Activated T-cell treated with anti-CD3 and anti-CD28 coated beads, Interleukin-2, amount 50 U/mL, for 24 hours (primary cell): ENCODE data around the gene GFI1B.
"Not testable (repeated sequence)": the region's sequence is repeated elsewhere in the genome, so short reads cannot be mapped to it uniquely, and the experiment has no call there.

Experiments used
- DNase-seq: peaks from one replicate; pipeline ENCODE4 v3.0.0-alpha.2; 2020
- H3K27ac Mint-ChIP-seq: 2 replicates; pipeline ENCODE4 v1.8.0; 2020; ENCODE audit warnings: mild to moderate bottlenecking, mixed read lengths
- H3K27me3 Mint-ChIP-seq: 2 replicates; pipeline ENCODE4 v1.8.0; 2020; ENCODE audit warnings: mixed read lengths
- H3K36me3 Mint-ChIP-seq: 2 replicates; pipeline ENCODE4 v1.8.0; 2020; ENCODE audit warnings: low read depth, mixed read lengths
- H3K4me1 Mint-ChIP-seq: 2 replicates; pipeline ENCODE4 v1.8.0; 2020; ENCODE audit warnings: low read depth, mixed read lengths
- H3K4me3 Mint-ChIP-seq: 2 replicates; pipeline ENCODE4 v1.8.0; 2020; ENCODE audit warnings: mild to moderate bottlenecking, moderate library complexity, mixed read lengths
- H3K9me3 Mint-ChIP-seq: 2 replicates; pipeline ENCODE4 v1.8.0; 2020; ENCODE audit warnings: mixed read lengths

GFI1B gene

DNA sequence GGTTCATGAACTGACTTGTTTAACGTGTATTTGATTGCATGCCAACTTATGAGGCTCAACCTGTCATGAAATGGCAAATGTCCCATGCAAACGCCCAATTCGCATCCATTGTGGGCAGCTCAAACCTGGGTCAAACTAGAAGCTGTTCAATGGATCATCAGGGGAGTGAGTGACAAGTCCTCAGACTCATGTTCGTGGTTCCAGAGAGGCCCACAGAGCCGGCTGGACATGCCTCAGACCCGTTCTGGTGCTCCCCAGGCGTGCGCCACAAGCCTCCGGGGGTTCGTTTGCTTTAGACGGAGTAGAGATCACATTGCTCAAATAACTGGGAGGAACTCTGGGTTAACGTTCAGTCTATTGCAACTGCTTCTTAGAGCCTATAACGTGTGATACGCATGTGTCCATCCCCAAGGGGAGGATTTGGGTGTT is 15.0 kb downstream of the GFI1B start:
- peaks cover 6% of the 10 kb centered on the region for H3K4me1 Mint-ChIP-seq
- H3K36me3 Mint-ChIP-seq = no peaks in the 10 kb centered on the region
- H3K9me3 Mint-ChIP-seq = no peaks in the 10 kb centered on the region
- H3K27me3 Mint-ChIP-seq = peaks cover 44% of the 10 kb centered on the region
- H3K4me3 Mint-ChIP-seq = no peak overlapping the region
- DNase-seq = no peak
- H3K27ac Mint-ChIP-seq = no peak overlapping the region

DNA sequence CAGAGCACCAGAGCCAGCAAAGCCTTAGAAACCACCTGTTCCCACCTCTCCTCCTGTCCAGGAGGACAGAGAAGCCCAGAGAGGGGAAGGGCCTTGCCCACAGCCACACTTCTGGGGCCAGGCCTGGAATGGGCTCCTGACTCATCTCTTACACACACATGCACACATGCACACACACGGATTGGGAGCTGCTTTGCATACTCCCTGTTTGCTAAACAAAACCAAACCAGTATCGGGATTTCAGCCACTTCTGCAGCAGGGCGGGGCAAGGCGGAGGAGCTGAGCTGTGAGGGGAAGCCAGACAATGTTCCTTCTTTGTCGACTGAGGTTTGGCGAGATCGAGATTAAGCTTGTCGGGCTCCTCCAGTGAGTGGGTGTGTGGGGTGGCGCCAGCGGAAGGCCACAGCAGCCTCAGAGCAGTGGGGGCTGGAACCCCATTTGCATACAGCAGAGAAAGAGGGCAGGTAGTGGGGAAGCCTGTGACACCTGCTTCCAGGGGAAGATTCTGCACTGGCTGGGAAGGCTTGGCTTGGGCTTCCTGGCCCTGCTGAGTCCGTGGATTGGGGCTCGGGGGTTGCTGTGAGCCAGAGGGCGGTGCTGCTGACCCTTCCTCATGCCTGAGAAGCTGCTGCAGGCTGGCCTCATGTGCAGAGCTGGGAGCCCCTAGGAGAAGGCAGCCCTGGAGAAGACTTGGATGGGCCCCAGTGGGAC is 16.1 kb downstream of the GFI1B start:
- Mint-ChIP-seq H3K9me3 (no peaks in the 10 kb centered on the region), H3K27me3 (peaks cover 50% of the 10 kb centered on the region), H3K4me3 (no peak overlapping the region), H3K4me1 (peaks cover 6% of the 10 kb centered on the region), H3K27ac (no peak overlapping the region), H3K36me3 (no peaks in the 10 kb centered on the region)
- no peak for DNase-seq

DNA sequence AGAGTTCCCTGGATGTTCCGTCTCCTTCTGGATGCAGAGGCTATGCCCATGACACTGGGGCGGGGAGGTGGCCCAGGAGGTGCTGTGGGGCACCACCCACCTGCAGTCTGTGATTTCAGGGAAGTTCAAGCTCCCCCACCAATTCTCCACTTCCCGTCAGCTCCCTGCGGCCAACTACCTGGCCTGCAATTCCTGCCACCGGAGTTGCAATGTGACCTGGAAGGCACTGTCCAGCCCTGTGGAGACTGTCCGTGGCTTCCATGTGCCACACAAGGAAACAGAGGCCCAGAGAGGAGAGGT is 16.6 kb downstream of the GFI1B start:
- no peaks in the 10 kb centered on the region for H3K36me3 Mint-ChIP-seq
- H3K4me1 Mint-ChIP-seq = peaks cover 6% of the 10 kb centered on the region
- no peak for DNase-seq
- peaks cover 54% of the 10 kb centered on the region for H3K27me3 Mint-ChIP-seq
- no peak overlapping the region for H3K27ac Mint-ChIP-seq
- no peak overlapping the region for H3K4me3 Mint-ChIP-seq
- no peaks in the 10 kb centered on the region for H3K9me3 Mint-ChIP-seq

DNA sequence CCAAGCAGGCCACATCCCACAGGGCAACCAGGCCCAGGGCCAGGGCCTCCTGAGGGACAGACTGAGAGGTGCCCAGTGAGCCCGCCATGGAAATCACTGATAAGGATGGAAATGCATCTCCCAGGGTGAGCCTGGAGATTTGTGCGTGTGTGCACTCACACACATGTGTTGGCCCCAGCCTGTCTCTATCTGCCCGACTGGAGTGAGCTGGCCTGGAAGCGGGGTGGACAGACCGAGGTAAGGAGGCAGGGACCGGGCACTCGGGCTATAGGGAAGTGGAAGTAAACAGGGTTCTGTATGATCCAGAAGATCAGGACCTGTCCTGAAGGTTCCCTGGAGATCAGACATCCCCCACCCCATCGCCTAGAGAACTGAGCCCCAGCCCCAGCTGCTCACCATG is 17.4 kb downstream of the GFI1B start:
- Mint-ChIP-seq H3K9me3 (no peaks in the 10 kb centered on the region), H3K4me1 (peaks cover 6% of the 10 kb centered on the region), H3K4me3 (no peak overlapping the region), H3K27ac (no peak overlapping the region), H3K27me3 (peaks cover 59% of the 10 kb centered on the region), H3K36me3 (no peaks in the 10 kb centered on the region)
- no peak for DNase-seq

DNA sequence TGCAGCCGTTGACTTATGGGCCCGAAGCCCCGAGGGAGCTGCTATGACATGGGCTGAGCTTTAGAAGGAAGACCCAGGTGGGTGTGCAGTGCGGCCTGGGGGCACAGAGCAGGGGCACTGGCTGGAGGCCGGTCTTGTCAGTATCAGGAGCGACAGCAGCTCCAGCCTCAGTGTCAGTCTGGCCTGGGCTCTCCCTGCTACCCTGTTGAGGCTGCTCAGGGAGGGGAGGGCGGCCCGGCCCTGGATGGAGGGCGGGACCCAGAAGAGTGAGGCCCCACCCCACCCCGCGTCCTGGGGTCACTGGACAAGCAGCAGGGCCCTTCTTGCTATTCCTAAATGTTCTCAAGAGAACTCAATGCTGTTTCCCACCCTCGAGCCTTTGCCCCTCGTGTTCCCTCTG is 18.0 kb downstream of the GFI1B start:
- DNase-seq = no peak
- H3K4me3 Mint-ChIP-seq = no peak overlapping the region
- H3K27ac Mint-ChIP-seq = no peak overlapping the region
- no peaks in the 10 kb centered on the region for H3K36me3 Mint-ChIP-seq
- no peaks in the 10 kb centered on the region for H3K9me3 Mint-ChIP-seq
- H3K27me3 Mint-ChIP-seq = peaks cover 57% of the 10 kb centered on the region
- H3K4me1 Mint-ChIP-seq = peaks cover 6% of the 10 kb centered on the region

DNA sequence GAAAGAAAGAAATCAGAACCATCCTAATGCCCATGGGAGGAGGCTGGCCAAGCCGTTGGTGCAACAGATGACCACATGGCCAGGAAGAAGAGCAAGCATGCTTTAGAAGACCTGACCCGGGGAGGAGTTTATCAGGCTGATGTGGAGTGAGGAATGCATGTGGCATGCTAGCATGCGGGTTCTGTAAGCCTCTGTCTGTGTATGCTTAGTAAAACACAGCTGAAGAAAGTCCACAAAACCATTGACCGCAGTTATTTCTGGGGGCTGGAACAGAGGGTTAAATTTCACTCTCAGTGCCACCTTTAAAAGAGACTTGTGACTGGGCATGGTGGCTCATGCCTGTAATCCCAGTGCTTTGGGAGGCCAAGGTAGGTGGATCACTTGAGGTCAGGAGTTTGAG is 19.1 kb downstream of the GFI1B start:
- no peak for DNase-seq
- H3K27me3 Mint-ChIP-seq = peaks cover 54% of the 10 kb centered on the region
- no peak overlapping the region for H3K4me3 Mint-ChIP-seq
- H3K9me3 Mint-ChIP-seq = no peaks in the 10 kb centered on the region
- peaks cover 6% of the 10 kb centered on the region for H3K4me1 Mint-ChIP-seq
- H3K27ac Mint-ChIP-seq = no peak overlapping the region
- no peaks in the 10 kb centered on the region for H3K36me3 Mint-ChIP-seq

DNA sequence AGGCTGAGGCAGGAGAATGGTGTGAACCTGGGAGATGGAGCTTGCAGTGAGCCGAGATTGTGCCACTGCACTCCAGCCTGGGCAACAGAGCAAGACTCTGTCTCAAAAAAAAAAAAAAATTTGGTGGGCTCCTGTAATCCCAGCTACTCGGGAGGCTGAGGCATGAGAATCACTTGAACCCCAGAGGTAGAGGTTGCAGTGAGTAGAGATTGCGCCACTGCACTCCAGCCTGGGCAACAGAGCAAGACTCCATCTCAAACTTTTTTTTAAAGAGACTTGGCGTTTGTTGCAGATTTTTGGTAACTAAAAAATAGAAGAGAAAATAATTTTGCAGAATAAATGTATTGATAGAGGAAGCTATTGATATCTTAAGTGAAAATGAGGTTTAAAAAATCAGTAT is 19.7 kb downstream of the GFI1B start:
- peaks cover 54% of the 10 kb centered on the region for H3K27me3 Mint-ChIP-seq
- not testable (repeated sequence) for H3K9me3 Mint-ChIP-seq, H3K4me3 Mint-ChIP-seq, H3K4me1 Mint-ChIP-seq, DNase-seq, H3K27ac Mint-ChIP-seq, H3K36me3 Mint-ChIP-seq

DNA sequence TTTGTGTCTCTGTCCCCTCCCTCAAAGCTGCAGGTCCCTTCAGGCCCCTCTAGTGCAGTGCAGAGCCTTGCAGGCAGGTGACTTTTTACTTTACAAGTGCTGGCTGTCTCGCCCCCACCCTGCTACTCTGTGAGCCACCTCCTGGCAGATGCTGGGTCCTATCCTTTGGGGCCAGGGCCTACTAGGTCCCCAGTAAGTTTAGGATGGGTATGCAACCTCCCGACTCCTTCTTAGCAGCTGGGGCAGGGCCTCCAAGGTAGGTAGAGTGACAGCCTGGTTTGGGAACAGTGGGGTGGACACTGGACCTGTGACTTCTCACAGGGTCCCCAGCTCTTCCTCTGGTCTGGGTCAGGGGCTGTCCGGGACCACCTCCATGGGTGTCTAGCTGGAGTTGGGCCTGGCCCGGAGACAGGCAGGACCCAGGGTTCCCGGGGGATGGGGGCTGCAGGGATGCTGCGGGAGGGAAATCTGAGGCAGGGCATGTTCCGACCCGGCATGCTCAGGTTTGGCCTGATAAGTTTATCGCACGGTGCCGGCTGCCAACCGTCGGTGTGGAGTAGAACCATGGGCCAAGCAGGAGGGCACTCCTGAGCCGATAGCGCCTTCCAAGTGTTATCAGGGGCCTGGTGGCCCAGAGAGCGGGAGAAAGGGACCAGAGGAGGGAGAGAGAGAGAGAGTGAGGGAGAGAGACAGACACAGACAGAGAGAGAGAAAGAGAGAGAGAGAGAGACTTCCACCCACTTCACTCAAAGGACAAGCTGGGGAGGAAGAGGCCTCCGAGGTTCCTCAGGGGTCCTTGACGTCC is 20.5 kb downstream of the GFI1B start:
- Mint-ChIP-seq H3K36me3 (no peaks in the 10 kb centered on the region), H3K27me3 (peaks cover 54% of the 10 kb centered on the region)

DNA sequence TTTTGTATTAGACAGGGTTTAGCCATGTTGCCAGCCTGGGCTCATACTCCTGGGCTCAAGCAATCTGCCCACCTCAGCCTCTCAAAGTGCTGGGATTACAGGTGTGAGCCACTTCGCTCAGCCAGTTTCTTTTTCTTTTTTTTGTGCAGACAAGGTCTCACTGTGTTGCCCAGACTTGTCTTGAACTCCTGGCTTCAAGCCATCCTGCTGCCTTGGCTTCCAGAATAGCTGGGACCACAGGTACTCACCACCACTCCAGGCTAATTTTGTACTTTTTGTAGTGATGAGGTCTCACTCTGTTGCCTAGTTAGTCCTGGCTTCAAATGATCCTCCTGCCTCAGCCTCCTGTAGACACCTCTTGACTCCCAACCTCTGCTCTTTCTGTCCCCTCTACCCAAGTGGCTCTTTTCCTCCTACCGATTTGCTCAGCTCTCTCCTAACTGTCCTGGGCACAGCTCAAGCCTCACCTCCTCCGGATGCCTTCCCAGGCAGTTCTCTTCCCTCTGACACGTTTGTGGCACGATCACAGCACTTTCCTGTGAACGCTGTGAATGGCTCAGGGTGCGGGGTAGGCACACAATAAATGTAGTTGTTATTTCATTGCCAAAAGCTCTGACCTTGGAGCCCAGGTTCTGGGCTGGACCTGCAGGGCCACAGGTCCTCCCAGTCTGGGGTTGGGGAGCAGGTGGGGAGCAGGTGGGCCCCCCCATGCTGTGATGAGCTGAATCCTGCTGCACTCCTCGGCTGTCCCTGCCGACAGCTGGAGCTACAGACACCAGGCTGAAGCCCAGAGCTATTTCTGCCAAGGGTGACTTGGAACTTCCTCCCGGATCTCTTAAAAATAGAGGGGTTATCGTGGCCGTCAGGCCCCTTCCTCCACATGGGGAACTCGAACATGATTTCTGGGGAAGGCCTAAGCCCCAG is 23.9 kb downstream of the GFI1B start:
- Mint-ChIP-seq H3K36me3 (no peaks in the 10 kb centered on the region), H3K27ac (no peak overlapping the region), H3K27me3 (peaks cover 67% of the 10 kb centered on the region), H3K4me1 (no peaks in the 10 kb centered on the region), H3K9me3 (no peaks in the 10 kb centered on the region), H3K4me3 (no peak overlapping the region)
- DNase-seq = no peak

More for the DNA sequence above, 20.5 kb downstream of the GFI1B start:
- no peak overlapping the region for H3K27ac Mint-ChIP-seq
- no peak for DNase-seq
- H3K9me3 Mint-ChIP-seq = no peaks in the 10 kb centered on the region
- peaks cover 6% of the 10 kb centered on the region for H3K4me1 Mint-ChIP-seq
- H3K4me3 Mint-ChIP-seq = no peak overlapping the region

DNA sequence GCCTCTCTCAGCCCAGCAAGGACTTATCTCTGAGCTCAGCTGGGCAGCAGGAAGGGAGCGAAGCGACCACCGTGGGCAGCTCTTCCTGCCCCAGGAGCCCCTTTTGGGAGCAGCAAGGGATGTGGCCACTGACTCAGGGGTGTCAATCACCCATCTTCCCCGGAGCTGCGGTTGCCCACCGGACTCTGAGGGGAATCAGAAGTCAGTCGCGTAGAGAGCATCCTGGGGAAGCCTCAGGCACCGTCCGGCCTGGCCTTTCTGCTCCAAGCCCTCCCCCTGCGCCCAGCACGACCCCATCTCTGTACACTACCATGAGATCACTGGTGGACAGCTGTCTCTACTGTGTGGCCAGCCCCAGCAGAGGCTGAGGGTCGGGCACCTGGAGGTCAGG is 24.6 kb downstream of the GFI1B start:
- DNase-seq = no peak
- Mint-ChIP-seq H3K27me3 (peaks cover 71% of the 10 kb centered on the region), H3K36me3 (no peaks in the 10 kb centered on the region), H3K9me3 (no peaks in the 10 kb centered on the region), H3K4me3 (no peak overlapping the region), H3K27ac (no peak overlapping the region), H3K4me1 (no peaks in the 10 kb centered on the region)

DNA sequence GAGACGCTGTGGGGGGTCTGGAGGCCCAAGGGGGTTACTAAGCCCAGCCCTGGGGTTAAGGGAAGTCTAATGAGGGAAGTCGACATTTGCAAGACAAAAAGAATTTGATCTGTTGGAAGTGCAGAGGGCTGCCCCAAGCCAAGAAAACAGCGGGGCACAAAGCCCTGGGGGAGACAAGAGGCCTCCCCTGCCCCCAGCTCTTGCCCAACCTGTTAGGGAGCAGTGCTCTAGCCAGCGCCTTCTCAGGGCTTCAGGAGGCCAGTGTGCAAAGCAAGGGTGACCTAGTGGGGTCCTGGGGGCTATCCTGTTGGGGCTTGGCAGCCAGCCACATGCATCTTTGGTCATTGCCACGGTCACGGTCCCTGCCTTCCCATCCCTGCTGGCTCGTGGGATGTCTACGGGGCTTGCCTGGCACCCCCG is 25.2 kb downstream of the GFI1B start:
- H3K27ac Mint-ChIP-seq = no peak overlapping the region

DNA sequence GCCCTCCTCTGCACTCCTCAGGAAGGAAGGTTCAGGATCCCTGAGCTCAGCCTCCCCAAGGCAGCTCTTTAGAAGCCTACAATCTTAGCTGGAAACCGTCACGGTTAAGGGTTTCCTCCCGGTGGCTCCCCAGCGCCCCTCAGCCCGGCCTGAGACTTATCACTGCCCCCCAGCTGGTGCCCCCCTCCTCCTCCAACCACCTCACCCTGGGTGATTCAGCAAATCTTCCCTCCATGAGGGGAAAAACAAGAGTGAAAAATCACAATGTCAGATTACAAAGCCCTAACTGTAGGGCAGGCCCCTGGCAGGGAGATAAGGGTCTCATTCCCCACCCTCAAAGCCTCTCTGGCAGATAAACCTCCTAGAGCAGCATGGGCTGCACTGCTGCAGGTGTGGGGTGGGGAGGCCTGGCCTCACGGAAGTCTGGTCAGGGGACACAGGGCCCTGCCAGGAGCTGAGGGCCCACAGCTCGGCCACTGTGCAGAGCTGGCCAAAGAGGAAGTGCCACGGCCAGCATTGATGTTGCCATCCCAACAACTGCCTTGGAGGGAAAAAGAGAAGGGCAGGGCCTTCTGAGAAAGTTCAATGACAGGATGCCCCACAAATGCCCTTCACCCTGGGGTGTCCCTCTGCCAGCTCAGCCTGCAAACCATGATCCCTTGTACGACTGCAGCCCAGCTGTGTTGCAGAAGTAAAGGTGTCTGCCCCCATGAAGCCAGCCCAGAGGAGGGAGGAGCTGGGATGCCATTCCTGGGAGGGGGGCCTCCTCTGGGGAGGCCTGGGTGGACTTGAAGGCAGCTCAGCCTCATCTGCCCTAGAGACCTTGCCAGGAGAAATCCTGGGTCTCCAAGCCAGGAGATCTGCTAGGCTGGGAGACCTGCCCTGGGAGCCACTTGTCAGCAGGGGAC is 25.9 kb downstream of the GFI1B start:
- Mint-ChIP-seq H3K36me3 (no peaks in the 10 kb centered on the region), H3K27ac (no peak overlapping the region), H3K4me3 (no peak overlapping the region), H3K27me3 (peaks cover 75% of the 10 kb centered on the region), H3K9me3 (no peaks in the 10 kb centered on the region), H3K4me1 (no peaks in the 10 kb centered on the region)
- DNase-seq = no peak

More for the DNA sequence above, 25.2 kb downstream of the GFI1B start:
- Mint-ChIP-seq H3K4me1 (no peaks in the 10 kb centered on the region), H3K27me3 (peaks cover 77% of the 10 kb centered on the region), H3K36me3 (no peaks in the 10 kb centered on the region), H3K4me3 (no peak overlapping the region), H3K9me3 (no peaks in the 10 kb centered on the region)
- no peak for DNase-seq

DNA sequence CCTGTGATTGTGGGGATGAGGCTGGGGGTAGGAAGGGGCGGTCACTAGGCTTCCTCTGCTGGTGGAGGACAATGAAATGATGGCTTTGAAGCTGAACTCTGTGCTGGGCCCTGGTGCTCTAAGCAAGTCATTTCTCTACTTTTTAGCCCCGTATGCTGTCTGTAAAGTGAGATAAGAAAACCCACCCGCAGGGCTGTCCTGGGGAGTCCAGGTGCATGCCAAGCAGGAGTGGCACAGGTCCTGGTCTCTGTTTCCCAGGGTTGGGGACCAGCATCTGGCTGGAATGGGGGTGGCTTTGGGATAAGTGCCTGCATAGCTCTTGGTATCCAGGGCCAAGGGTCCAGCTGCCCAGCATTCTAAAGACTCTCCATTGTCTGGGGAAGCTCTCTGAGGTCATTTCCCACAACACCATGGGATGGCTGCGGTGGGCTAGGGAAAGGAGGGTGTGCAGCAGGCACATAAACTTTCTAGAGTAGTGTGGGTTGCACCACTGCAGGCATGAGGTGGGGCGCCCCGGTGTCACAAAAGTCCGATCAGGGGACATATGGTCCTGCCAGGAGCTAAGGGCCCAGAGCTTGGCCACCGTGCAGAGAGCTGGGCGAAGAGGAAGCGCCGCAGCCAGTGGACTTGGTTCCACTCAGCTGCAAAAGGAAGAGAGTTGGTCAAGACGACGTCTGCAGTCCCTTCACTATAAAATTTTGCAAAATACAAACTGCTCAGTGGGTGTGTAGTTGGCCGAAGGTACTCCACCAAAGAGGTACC is 26.7 kb downstream of the GFI1B start:
- no peak overlapping the region for H3K27ac Mint-ChIP-seq
- peaks cover 71% of the 10 kb centered on the region for H3K27me3 Mint-ChIP-seq
- no peak for DNase-seq
- no peaks in the 10 kb centered on the region for H3K9me3 Mint-ChIP-seq
- H3K4me1 Mint-ChIP-seq = no peaks in the 10 kb centered on the region
- no peak overlapping the region for H3K4me3 Mint-ChIP-seq
- no peaks in the 10 kb centered on the region for H3K36me3 Mint-ChIP-seq
